OCI-LY1 (cell line): ENCODE data around the gene MBTPS2.
A peak's percentile ranks its signal among the peaks of the same experiment; 100 is the strongest.

Source experiments
- H2AFZ ChIP-seq: fragments of 200-600 bp; sonication (generic), shearing (Covaris generic); 2 replicates; pipeline ENCODE4 v1.6.0; 2014; ENCODE audit warnings: antibody characterized with exemption, mild to moderate bottlenecking, low read length
- H3F3A ChIP-seq: fragments of 200-600 bp; sonication (generic), shearing (Covaris generic); 2 replicates; pipeline ENCODE4 v1.6.0; 2014; ENCODE audit warnings: mild to moderate bottlenecking, antibody characterized with exemption, low read length, moderate library complexity; ENCODE audit not compliant: insufficient read depth
- H3K27ac ChIP-seq: fragments of 200-600 bp; sonication (generic); 2 replicates; pipeline ENCODE4 v1.5.1; 2014; ENCODE audit warnings: low read length, mixed run types, mild to moderate bottlenecking, low read depth; ENCODE audit not compliant: poor library complexity, severe bottlenecking
- H3K27me3 ChIP-seq: fragments of 200-600 bp; sonication (generic); 2 replicates; pipeline ENCODE4 v1.6.0; 2014; ENCODE audit warnings: antibody characterized with exemption, mild to moderate bottlenecking, low read length, moderate library complexity; ENCODE audit not compliant: insufficient read depth
- H3K36me3 ChIP-seq: fragments of 200-600 bp; sonication (generic); 2 replicates; pipeline ENCODE4 v1.6.1; 2014; ENCODE audit warnings: mild to moderate bottlenecking, antibody characterized with exemption, low read length, moderate library complexity, mixed read lengths; ENCODE audit not compliant: insufficient read depth
- H3K4me1 ChIP-seq: fragments of 200-600 bp; sonication (generic); 2 replicates; pipeline ENCODE4 v1.5.1; 2014; ENCODE audit warnings: mild to moderate bottlenecking, low read length, moderate library complexity; ENCODE audit not compliant: insufficient read depth, severe bottlenecking
- H3K4me2 ChIP-seq: fragments of 200-600 bp; sonication (generic), shearing (Covaris generic); 2 replicates; pipeline ENCODE4 v1.6.1; 2014; ENCODE audit warnings: low read length
- H3K4me3 ChIP-seq: fragments of 200-600 bp; sonication (generic); 2 replicates; pipeline ENCODE4 v1.5.1; 2014; ENCODE audit warnings: low read length, low read depth, mild to moderate bottlenecking, mixed read lengths; ENCODE audit not compliant: poor library complexity, severe bottlenecking
- H3K79me2 ChIP-seq: fragments of 200-600 bp; shearing (Covaris generic); 2 replicates; pipeline ENCODE4 v1.6.1; 2016; ENCODE audit warnings: mixed run types, low read length, mixed read lengths; ENCODE audit not compliant: insufficient read depth
- H3K9ac ChIP-seq: fragments of 200-600 bp; sonication (generic), shearing (Covaris generic); 2 replicates; pipeline ENCODE4 v1.6.1; 2014; ENCODE audit warnings: mild to moderate bottlenecking, low read length, mixed read lengths
- H3K9me2 ChIP-seq: fragments of 200-600 bp; sonication (generic), shearing (Covaris generic); 2 replicates; pipeline ENCODE4 v1.6.1; 2014; ENCODE audit warnings: low read depth, mild to moderate bottlenecking, low read length, mixed read lengths
- H3K9me3 ChIP-seq: fragments of 200-600 bp; shearing (Covaris generic); 2 replicates; pipeline ENCODE4 v1.6.1; 2014; ENCODE audit warnings: low read length, mixed read lengths
- H4K20me1 ChIP-seq: fragments of 200-600 bp; sonication (generic), shearing (Covaris generic); 2 replicates; pipeline ENCODE4 v1.6.0; 2016; ENCODE audit warnings: mild to moderate bottlenecking, low read length; ENCODE audit not compliant: insufficient read depth
- CTCF ChIP-seq: fragments of 200-600 bp; sonication (generic), shearing (Covaris generic); IDR thresholded peaks from 2 replicates; pipeline ENCODE4 v1.5.1; 2017; ENCODE audit warnings: mild to moderate bottlenecking, antibody characterized with exemption, low read length, moderate library complexity, mixed read lengths
- EZH2 ChIP-seq: fragments of 200-600 bp; sonication (generic), shearing (Covaris generic); IDR thresholded peaks from 2 replicates; pipeline ENCODE4 v1.8.0; 2017; ENCODE audit warnings: borderline replicate concordance, mixed run types, mild to moderate bottlenecking, antibody characterized with exemption, low read length, moderate library complexity, mixed read lengths

MBTPS2 gene

DNA sequence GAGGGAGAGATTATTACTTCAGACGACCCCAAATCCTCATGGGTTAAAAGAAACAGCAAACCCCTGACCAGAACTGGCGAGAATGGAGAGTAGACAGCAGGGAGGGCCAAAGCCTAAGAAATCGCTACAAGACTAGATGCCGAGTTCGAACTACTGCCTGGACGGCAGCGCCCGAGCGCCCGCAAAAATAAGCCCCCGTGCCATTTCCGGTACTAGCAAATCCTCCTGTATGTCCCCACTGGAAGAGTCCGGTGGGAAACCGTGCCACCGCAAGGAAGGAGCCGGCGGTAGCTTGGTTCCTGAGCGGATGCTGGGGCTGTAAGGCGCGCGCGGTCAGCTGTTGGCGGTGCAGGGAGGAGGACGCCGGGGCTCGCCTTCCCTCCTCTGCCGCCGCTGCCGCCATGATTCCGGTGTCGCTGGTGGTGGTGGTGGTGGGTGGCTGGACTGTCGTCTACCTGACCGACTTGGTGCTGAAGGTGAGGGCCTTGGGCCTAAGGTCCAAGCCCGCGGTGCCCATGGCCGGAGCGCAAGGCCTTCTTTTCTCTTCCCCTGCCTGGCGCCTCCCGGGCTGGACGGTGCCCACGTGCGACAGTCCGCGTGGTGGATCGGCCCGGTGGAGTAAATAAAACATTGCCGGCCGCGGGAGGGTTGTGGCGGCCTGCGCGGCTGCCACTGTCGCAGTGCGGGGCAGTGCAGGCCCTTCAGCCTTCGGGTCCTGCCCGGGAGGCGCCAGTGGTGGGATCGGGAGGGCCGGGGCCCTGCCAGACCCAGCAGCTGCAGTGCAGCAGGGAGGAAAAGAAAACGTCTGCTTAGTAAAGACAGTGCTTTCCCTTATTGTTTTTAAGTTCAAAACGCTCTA is at the start of gene MBTPS2:
Gene MBTPS2 (plus strand): TSS at position 284 of the 859 bp plus-strand sequence. CDS start 118 bp downstream, at position 402.
- no peaks in the 10 kb centered on the region for H4K20me1 ChIP-seq
- no peaks in the 10 kb centered on the region for H3K9me3 ChIP-seq
- H3K9me2 ChIP-seq: no peaks in the 10 kb centered on the region
- H2AFZ ChIP-seq: 0 out of 2 replicates have a peak within 1 kb of the TSS, but pooled peaks have one; percentile 85
- H3K4me3 ChIP-seq: peak within 1 kb of the TSS; percentile 73
- H3K4me2 ChIP-seq: peak within 1 kb of the TSS; percentile 89
- H3F3A ChIP-seq: no peaks in the 10 kb centered on the region
- no peaks in the 10 kb centered on the region; the same call in 1 of the 2 replicates for H3K79me2 ChIP-seq
- no peaks in the 10 kb centered on the region for H3K36me3 ChIP-seq
- H3K27ac ChIP-seq: no peak within 1 kb of the TSS
- TF ChIP-seq EZH2 (no peak), CTCF (peak; percentile 29; the same call in 1 of the 2 replicates)
- no peaks in the 10 kb centered on the region for H3K27me3 ChIP-seq
- peak within 1 kb of the TSS; percentile 72 for H3K9ac ChIP-seq
- peaks cover 15% of the 10 kb centered on the region for H3K4me1 ChIP-seq

DNA sequence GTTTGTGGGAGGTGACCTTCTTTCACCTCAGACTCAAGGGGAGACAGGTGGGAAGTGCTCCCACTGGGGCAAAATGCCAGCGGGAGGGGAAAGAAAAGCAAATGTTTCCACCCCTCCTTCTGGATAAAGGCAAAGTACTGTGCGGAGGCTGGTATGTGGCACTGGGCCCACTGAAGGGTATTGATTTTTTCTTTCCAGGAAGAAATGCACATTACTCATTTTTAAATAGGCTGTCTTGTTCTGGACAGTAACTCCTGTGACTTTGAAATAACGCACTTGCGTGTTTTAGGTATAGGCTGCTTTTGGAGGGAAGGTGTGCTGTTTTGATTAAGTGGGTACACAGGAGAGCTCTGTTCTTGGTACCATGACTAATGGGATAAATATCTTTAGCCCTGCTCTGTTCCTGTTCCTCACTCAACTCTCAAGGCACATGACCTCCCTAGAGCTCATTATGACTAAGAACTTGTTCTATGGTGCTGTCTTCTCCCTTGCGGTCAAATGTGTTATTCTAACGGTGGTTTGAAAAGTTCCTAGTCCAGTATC is 40.7 kb upstream of the MBTPS2 start:
- no peak overlapping the region for H3K9ac ChIP-seq
- H4K20me1 ChIP-seq: no peaks in the 10 kb centered on the region
- H3K79me2 ChIP-seq: no peaks in the 10 kb centered on the region
- no peak for TF ChIP-seq EZH2
- no peak for TF ChIP-seq CTCF
- H3K27ac ChIP-seq: no peak overlapping the region
- H3K36me3 ChIP-seq: no peaks in the 10 kb centered on the region
- no peaks in the 10 kb centered on the region for H3K9me2 ChIP-seq
- no peaks in the 10 kb centered on the region for H3F3A ChIP-seq
- H3K4me1 ChIP-seq: no peaks in the 10 kb centered on the region
- H3K9me3 ChIP-seq: no peaks in the 10 kb centered on the region
- H2AFZ ChIP-seq: no peak overlapping the region
- no peaks in the 10 kb centered on the region for H3K27me3 ChIP-seq
- H3K4me2 ChIP-seq: no peak overlapping the region
- no peak overlapping the region for H3K4me3 ChIP-seq

GRCh38 chrX:21799767-21800166 is 39.6 kb upstream of the MBTPS2 start:
- H3K79me2 ChIP-seq: no peaks in the 10 kb centered on the region
- H3K36me3 ChIP-seq: no peaks in the 10 kb centered on the region
- H2AFZ ChIP-seq: no peak overlapping the region
- TF ChIP-seq EZH2 (no peak), CTCF (no peak)
- H3K4me3 ChIP-seq: no peak overlapping the region
- H3F3A ChIP-seq: no peaks in the 10 kb centered on the region
- no peaks in the 10 kb centered on the region for H3K27me3 ChIP-seq
- H3K27ac ChIP-seq: no peak overlapping the region
- H3K4me2 ChIP-seq: no peak overlapping the region
- no peaks in the 10 kb centered on the region for H3K9me3 ChIP-seq
- H3K4me1 ChIP-seq: no peaks in the 10 kb centered on the region
- H3K9me2 ChIP-seq: no peaks in the 10 kb centered on the region
- H3K9ac ChIP-seq: no peak overlapping the region
- no peaks in the 10 kb centered on the region for H4K20me1 ChIP-seq
